GM12878 (cell line): ENCODE data around the gene ZDBF2.

Experiments used
- BACH1 ChIP-seq: fragments of 450-650 bp; IDR thresholded peaks from 2 replicates; pipeline ENCODE4 v1.6.1; 2017; ENCODE audit warnings: mild to moderate bottlenecking, borderline replicate concordance
- CBFB ChIP-seq: IDR thresholded peaks from 2 replicates; pipeline ENCODE4 v1.6.1; 2016; ENCODE audit warnings: antibody characterized with exemption, low read depth
- CTCF ChIP-seq, 3 experiments: IDR thresholded peaks in 2 of 3; conservative IDR thresholded peaks in 1 of 3; 2 replicates each; pipeline ENCODE4 v1.5.1; 2011; ENCODE audit warnings: low read depth in 3 of 3, low read length in 3 of 3, mild to moderate bottlenecking in 3 of 3, control low read depth in 2 of 3, moderate library complexity in 2 of 3, inconsistent platforms in 1 of 3, mixed read lengths in 1 of 3; ENCODE audit not compliant: control insufficient read depth in 2 of 3, insufficient read depth in 1 of 3; ENCODE audit errors: extremely low read depth in 1 of 3
- HDGF ChIP-seq: fragments of 450-650 bp; IDR thresholded peaks from 2 replicates; pipeline ENCODE4 v1.6.1; 2016; ENCODE audit warnings: antibody characterized with exemption
- MYC ChIP-seq: IDR thresholded peaks from 2 replicates; pipeline ENCODE4 v1.6.1; 2011; ENCODE audit warnings: mild to moderate bottlenecking, low read length, moderate library complexity, inconsistent platforms; ENCODE audit not compliant: insufficient read depth, insufficient replicate concordance, insufficient read length, severe bottlenecking
- NR2C2 ChIP-seq: IDR thresholded peaks from 2 replicates; pipeline ENCODE4 v1.6.1; 2011; ENCODE audit warnings: borderline replicate concordance, low read depth; ENCODE audit not compliant: control insufficient read depth, insufficient read length
- POLR2A ChIP-seq: IDR thresholded peaks from 2 replicates; pipeline ENCODE4 v1.6.1; 2011; ENCODE audit warnings: low read depth, mild to moderate bottlenecking, low read length
- SIX5 ChIP-seq: IDR thresholded peaks from 2 replicates; pipeline ENCODE4 v1.6.1; 2011; ENCODE audit warnings: mild to moderate bottlenecking, low read depth, low read length, moderate library complexity; ENCODE audit not compliant: severe bottlenecking
- TBL1XR1 ChIP-seq: IDR thresholded peaks from 2 replicates; pipeline ENCODE4 v1.6.1; 2012; ENCODE audit warnings: low read depth, low read length, improper control_type of control experiment

GRCh38 chr2:206253125-206253776 lies 21.2 kb upstream of the ZDBF2 start:
- TF ChIP-seq SIX5 = no peak
- no peak for TF ChIP-seq HDGF
- TF ChIP-seq NR2C2 = no peak
- TF ChIP-seq CTCF (IDR thresholded peaks at IDR 0.05 in 2 of 3, conservative IDR thresholded peaks at IDR 0.05 in 1 of 3; ENCODE audit: control insufficient read depth in 2 of 3, extremely low read depth in 1 of 3, insufficient read depth in 1 of 3, low read depth in 3 of 3, low read length in 3 of 3) = no peak
- no peak for TF ChIP-seq POLR2A
- TF ChIP-seq MYC = no peak
- TF ChIP-seq CBFB = no peak
- TF ChIP-seq TBL1XR1 = no peak
- no peak for TF ChIP-seq BACH1
